OCI-LY3 (cell line): ENCODE data around the gene PPM1N.

Experiments
- H2AFZ ChIP-seq: fragments of 200-600, 300-600 bp; shearing (Covaris generic); 2 replicates; pipeline ENCODE4 v1.6.0; 2014; ENCODE audit warnings: antibody characterized with exemption, low read depth, low read length
- H3K27ac ChIP-seq: fragments of 200-600, 300-600 bp; sonication (generic); 2 replicates; pipeline ENCODE4 v1.5.1; 2014; ENCODE audit warnings: mild to moderate bottlenecking, low read length, moderate library complexity, mixed read lengths
- H3K27me3 ChIP-seq: fragments of 200-600, 300-600 bp; sonication (generic); 2 replicates; pipeline ENCODE4 v1.6.1; 2014; ENCODE audit warnings: low read depth, low read length, mixed read lengths
- H3K36me3 ChIP-seq: fragments of 200-600, 300-600 bp; sonication (generic); replicated peaks from 2 replicates; pipeline ENCODE3; 2014; ENCODE audit warnings: low read depth, low read length, mixed read lengths
- H3K4me1 ChIP-seq: fragments of 300-600, 200-600 bp; sonication (generic); 2 replicates; pipeline ENCODE4 v1.6.1; 2014; ENCODE audit warnings: low read length, mixed read lengths
- H3K4me2 ChIP-seq: fragments of 200-600, 300-600 bp; sonication (generic); 2 replicates; pipeline ENCODE4 v1.6.1; 2014; ENCODE audit warnings: low read length, mixed read lengths
- H3K4me3 ChIP-seq: fragments of 300-600, 200-600 bp; sonication (generic); 2 replicates; pipeline ENCODE4 v1.5.1; 2014; ENCODE audit warnings: antibody characterized with exemption, mild to moderate bottlenecking, low read length, moderate library complexity
- H3K79me2 ChIP-seq: fragments of 300-600, 200-600 bp; shearing (Covaris generic); 2 replicates; pipeline ENCODE4 v1.6.1; 2014; ENCODE audit warnings: mild to moderate bottlenecking, low read length, mixed read lengths
- H3K9ac ChIP-seq: fragments of 300-600, 200-600 bp; shearing (Covaris generic); 2 replicates; pipeline ENCODE4 v1.6.0; 2014; ENCODE audit warnings: mild to moderate bottlenecking, low read length, moderate library complexity
- H3K9me3 ChIP-seq: fragments of 200-600, 300-600 bp; shearing (Covaris generic); 2 replicates; pipeline ENCODE4 v1.6.1; 2014; ENCODE audit warnings: low read length, mixed read lengths; ENCODE audit not compliant: insufficient read depth
- H4K20me1 ChIP-seq: fragments of 200-600, 300-600 bp; sonication (generic); 2 replicates; pipeline ENCODE4 v1.6.1; 2016; ENCODE audit warnings: low read length, mixed read lengths; ENCODE audit not compliant: insufficient read depth
- EZH2phosphoT487 ChIP-seq: fragments of 200-600 bp; shearing (Covaris generic); IDR thresholded peaks from 2 replicates; pipeline ENCODE4 v1.6.1; 2018; ENCODE audit warnings: antibody characterized with exemption, mixed run types, low read depth
- TF ChIP-seq, protein P1 (sequence below): fragments of 200-600, 300-600 bp; sonication (generic); IDR thresholded peaks from 2 replicates; pipeline ENCODE4 v1.5.1; 2014; ENCODE audit warnings: antibody characterized with exemption, low read length, low read depth

The PPM1N gene

DNA sequence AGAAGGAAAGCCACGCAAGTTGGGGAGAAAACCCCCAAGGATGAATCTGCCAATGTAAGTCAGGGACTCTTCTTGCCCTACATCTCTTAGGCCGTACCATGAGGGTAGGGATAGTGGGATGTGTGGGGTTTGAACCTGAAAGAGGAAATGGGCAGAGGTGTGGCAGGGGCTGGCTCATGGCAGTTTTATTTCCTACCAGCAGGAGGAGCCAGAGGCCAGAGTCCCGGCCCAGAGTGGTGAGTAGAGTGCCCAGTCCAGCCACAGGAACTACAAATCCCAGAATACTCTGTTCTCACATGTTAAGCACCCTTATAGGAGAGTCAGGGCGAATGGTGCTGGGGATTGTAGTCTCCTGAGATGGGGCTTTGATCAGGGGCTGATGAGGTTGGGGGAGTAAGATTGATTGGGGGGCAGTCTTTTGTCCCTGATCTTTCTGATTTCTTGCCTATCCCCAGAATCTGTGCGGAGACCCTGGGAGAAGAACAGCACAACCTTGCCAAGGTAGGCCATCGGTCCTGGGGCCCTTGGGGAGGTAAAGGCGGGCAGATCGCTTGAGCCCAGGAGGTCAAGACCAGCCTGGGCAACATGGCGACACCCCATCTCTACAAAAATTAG, 25.5 kb downstream of the PPM1N start:
- Histone ChIP-seq H4K20me1 (no peaks in the 10 kb centered on the region), H3K4me1 (peaks cover 17% of the 10 kb centered on the region), H3K27ac (peak overlapping the region; percentile 30), H2AFZ (no peak overlapping the region), H3K4me3 (no peak overlapping the region), H3K79me2 (no peaks in the 10 kb centered on the region), H3K4me2 (peak overlapping the region; percentile 15), H3K9me3 (no peaks in the 10 kb centered on the region), H3K9ac (no peak overlapping the region), H3K36me3 (peaks cover 56% of the 10 kb centered on the region), H3K27me3 (no peaks in the 10 kb centered on the region)
- TF ChIP-seq EZH2phosphoT487, result no peak
- TF ChIP-seq, protein P1, sequence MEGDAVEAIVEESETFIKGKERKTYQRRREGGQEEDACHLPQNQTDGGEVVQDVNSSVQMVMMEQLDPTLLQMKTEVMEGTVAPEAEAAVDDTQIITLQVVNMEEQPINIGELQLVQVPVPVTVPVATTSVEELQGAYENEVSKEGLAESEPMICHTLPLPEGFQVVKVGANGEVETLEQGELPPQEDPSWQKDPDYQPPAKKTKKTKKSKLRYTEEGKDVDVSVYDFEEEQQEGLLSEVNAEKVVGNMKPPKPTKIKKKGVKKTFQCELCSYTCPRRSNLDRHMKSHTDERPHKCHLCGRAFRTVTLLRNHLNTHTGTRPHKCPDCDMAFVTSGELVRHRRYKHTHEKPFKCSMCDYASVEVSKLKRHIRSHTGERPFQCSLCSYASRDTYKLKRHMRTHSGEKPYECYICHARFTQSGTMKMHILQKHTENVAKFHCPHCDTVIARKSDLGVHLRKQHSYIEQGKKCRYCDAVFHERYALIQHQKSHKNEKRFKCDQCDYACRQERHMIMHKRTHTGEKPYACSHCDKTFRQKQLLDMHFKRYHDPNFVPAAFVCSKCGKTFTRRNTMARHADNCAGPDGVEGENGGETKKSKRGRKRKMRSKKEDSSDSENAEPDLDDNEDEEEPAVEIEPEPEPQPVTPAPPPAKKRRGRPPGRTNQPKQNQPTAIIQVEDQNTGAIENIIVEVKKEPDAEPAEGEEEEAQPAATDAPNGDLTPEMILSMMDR, result peak; percentile 94

DNA sequence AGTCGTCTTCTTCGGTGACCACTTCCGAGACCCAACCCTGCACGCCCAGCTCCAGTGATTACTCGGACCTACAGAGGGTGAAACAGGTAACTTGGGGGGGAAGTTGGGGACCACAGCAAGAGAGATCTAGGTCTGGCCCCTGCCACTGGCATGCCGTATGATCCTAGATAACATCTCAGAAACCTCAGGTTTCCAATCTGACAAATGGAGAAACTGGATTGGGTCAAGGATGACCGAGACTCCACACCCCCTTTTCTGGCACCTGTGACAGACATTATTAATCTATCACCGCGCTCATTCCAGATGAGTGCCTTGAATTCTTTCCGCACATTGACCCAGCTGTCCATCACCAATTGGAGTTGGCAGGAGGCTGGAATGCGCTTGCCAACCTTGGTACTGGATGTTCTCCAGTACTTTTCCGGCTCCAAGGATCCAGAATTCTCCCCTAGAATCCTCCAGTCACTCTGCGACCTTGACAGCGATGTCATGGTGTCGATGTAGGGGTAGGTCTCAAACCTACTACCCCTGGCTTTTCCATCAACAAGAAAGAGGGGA, 26.4 kb downstream of the PPM1N start:
- H3K4me3 ChIP-seq, result no peak overlapping the region
- no peak overlapping the region for H3K9ac ChIP-seq
- peaks cover 17% of the 10 kb centered on the region for H3K4me1 ChIP-seq
- H4K20me1 ChIP-seq, result no peaks in the 10 kb centered on the region
- peaks cover 65% of the 10 kb centered on the region for H3K36me3 ChIP-seq
- no peaks in the 10 kb centered on the region for H3K9me3 ChIP-seq
- H3K27ac ChIP-seq, result no peak overlapping the region
- no peaks in the 10 kb centered on the region for H3K27me3 ChIP-seq
- no peak overlapping the region for H2AFZ ChIP-seq
- no peaks in the 10 kb centered on the region for H3K79me2 ChIP-seq
- TF ChIP-seq EZH2phosphoT487, result no peak
- TF ChIP-seq, protein P1, result no peak
- no peak overlapping the region for H3K4me2 ChIP-seq

DNA sequence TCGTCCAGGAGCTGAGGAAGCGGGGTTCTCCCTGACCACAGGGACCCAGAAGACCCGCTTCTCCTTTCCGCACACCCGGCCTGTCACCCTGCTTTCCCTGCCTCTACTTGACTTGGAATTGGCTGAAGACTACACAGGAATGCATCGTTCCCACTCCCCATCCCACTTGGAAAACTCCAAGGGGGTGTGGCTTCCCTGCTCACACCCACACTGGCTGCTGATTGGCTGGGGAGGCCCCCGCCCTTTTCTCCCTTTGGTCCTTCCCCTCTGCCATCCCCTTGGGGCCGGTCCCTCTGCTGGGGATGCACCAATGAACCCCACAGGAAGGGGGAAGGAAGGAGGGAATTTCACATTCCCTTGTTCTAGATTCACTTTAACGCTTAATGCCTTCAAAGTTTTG, 27.9 kb downstream of the PPM1N start:
- Histone ChIP-seq H3K79me2 (no peaks in the 10 kb centered on the region), H4K20me1 (no peaks in the 10 kb centered on the region), H3K9me3 (no peaks in the 10 kb centered on the region), H3K36me3 (peaks cover 60% of the 10 kb centered on the region), H3K4me1 (peaks cover 17% of the 10 kb centered on the region), H3K4me2 (no peak overlapping the region), H3K4me3 (no peak overlapping the region), H3K27ac (no peak overlapping the region), H3K9ac (no peak overlapping the region), H3K27me3 (no peaks in the 10 kb centered on the region), H2AFZ (no peak overlapping the region)
- TF ChIP-seq EZH2phosphoT487, result no peak
- TF ChIP-seq, protein P1, result no peak

DNA sequence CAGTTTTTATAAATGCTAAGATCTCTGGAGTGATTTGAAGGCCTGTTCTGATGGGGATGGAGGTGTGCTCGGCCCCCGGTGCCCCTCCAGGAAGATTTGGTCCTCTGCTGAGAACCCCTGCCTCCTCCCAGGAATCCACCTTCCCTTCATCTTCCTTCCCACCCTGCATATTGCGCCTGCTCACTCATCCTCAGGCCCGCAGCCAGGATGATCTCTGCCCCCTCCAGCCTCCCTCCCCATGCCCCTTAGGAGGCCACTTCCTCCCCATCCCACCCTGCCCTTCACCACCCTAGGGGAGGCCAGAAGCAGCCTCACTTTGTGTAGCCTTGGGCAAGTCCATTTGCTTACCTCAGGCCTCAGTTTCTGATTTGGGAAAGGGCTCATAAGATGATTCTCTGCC, 28.7 kb downstream of the PPM1N start:
- H3K4me2 ChIP-seq, result no peak overlapping the region
- no peak overlapping the region for H3K27ac ChIP-seq
- peaks cover 17% of the 10 kb centered on the region for H3K4me1 ChIP-seq
- H3K27me3 ChIP-seq, result no peaks in the 10 kb centered on the region
- no peak overlapping the region for H3K4me3 ChIP-seq
- H3K79me2 ChIP-seq, result no peaks in the 10 kb centered on the region
- TF ChIP-seq EZH2phosphoT487, result no peak
- TF ChIP-seq, protein P1, result no peak
- H4K20me1 ChIP-seq, result no peaks in the 10 kb centered on the region
- H3K36me3 ChIP-seq, result peaks cover 66% of the 10 kb centered on the region
- no peaks in the 10 kb centered on the region for H3K9me3 ChIP-seq
- H3K9ac ChIP-seq, result no peak overlapping the region
- H2AFZ ChIP-seq, result no peak overlapping the region
